ENCODE measurements around the gene NIPSNAP2. TPM values are rescaled to one million over a fixed set of nuclear protein-coding genes. Genes with fewer than 3 reads are reported as not detected.
A peak's percentile ranks its signal among the peaks of the same experiment; 100 is the strongest.

Gene NIPSNAP2
- total RNA-seq, 1 experiment from 2014 or later: 38.5 TPM

GRCh38 chr7:56023500-56023899 is 59.1 kb downstream of the NIPSNAP2 start (continued):
- TF ChIP-seq, protein P1, sequence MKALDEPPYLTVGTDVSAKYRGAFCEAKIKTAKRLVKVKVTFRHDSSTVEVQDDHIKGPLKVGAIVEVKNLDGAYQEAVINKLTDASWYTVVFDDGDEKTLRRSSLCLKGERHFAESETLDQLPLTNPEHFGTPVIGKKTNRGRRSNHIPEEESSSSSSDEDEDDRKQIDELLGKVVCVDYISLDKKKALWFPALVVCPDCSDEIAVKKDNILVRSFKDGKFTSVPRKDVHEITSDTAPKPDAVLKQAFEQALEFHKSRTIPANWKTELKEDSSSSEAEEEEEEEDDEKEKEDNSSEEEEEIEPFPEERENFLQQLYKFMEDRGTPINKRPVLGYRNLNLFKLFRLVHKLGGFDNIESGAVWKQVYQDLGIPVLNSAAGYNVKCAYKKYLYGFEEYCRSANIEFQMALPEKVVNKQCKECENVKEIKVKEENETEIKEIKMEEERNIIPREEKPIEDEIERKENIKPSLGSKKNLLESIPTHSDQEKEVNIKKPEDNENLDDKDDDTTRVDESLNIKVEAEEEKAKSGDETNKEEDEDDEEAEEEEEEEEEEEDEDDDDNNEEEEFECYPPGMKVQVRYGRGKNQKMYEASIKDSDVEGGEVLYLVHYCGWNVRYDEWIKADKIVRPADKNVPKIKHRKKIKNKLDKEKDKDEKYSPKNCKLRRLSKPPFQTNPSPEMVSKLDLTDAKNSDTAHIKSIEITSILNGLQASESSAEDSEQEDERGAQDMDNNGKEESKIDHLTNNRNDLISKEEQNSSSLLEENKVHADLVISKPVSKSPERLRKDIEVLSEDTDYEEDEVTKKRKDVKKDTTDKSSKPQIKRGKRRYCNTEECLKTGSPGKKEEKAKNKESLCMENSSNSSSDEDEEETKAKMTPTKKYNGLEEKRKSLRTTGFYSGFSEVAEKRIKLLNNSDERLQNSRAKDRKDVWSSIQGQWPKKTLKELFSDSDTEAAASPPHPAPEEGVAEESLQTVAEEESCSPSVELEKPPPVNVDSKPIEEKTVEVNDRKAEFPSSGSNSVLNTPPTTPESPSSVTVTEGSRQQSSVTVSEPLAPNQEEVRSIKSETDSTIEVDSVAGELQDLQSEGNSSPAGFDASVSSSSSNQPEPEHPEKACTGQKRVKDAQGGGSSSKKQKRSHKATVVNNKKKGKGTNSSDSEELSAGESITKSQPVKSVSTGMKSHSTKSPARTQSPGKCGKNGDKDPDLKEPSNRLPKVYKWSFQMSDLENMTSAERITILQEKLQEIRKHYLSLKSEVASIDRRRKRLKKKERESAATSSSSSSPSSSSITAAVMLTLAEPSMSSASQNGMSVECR (CRISPR knock-in tag; IDR thresholded peaks at IDR 0.05; ENCODE audit: borderline replicate concordance): no peak
- TF ChIP-seq NR2C2 (CRISPR knock-in tag; IDR thresholded peaks at IDR 0.05) (no peak), ZNF263 (CRISPR knock-in tag; IDR thresholded peaks at IDR 0.05; ENCODE audit: low read depth) (no peak), ZBTB43 (CRISPR knock-in tag; IDR thresholded peaks at IDR 0.05) (no peak)

GRCh38 chr7:56026538-56026937 is 62.2 kb downstream of the NIPSNAP2 start:
- ATAC-seq (no peak), DNase-seq (ENCODE audit: low spot score) (no peak)
- Mint-ChIP-seq H3K27ac (peak overlapping the region; percentile 81), H3K9me3 (no peaks in the 10 kb centered on the region), H3K27me3 (ENCODE audit: low read depth) (no peaks in the 10 kb centered on the region), H3K4me1 (0 out of 2 replicates have a peak, but pooled peaks cover under 1% of the 10 kb centered on the region), H3K36me3 (peaks cover 41% of the 10 kb centered on the region), H3K4me3 (no peak overlapping the region)
- TF ChIP-seq, protein P1 (CRISPR knock-in tag; IDR thresholded peaks at IDR 0.05; ENCODE audit: borderline replicate concordance): no peak
- no peak for TF ChIP-seq ZNF671 (CRISPR knock-in tag; IDR thresholded peaks at IDR 0.05)
- TF ChIP-seq GABPB1 (CRISPR knock-in tag; IDR thresholded peaks at IDR 0.05): no peak
- no peak for TF ChIP-seq NR3C1 (CRISPR knock-in tag; conservative IDR thresholded peaks at IDR 0.05; ENCODE audit: low read depth)
- TF ChIP-seq, protein P2, sequence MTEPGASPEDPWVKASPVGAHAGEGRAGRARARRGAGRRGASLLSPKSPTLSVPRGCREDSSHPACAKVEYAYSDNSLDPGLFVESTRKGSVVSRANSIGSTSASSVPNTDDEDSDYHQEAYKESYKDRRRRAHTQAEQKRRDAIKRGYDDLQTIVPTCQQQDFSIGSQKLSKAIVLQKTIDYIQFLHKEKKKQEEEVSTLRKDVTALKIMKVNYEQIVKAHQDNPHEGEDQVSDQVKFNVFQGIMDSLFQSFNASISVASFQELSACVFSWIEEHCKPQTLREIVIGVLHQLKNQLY (CRISPR knock-in tag; IDR thresholded peaks at IDR 0.05): no peak
- no peak for TF ChIP-seq ZNF219 (CRISPR knock-in tag; IDR thresholded peaks at IDR 0.05; ENCODE audit: borderline replicate concordance)
- no peak for TF ChIP-seq NFATC4 (CRISPR knock-in tag; IDR thresholded peaks at IDR 0.05)
- no peak for TF ChIP-seq ZNF396 (CRISPR knock-in tag; IDR thresholded peaks at IDR 0.05; ENCODE audit: borderline replicate concordance)
- TF ChIP-seq, protein P3, sequence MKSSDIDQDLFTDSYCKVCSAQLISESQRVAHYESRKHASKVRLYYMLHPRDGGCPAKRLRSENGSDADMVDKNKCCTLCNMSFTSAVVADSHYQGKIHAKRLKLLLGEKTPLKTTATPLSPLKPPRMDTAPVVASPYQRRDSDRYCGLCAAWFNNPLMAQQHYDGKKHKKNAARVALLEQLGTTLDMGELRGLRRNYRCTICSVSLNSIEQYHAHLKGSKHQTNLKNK (CRISPR knock-in tag; IDR thresholded peaks at IDR 0.05): no peak
- ChIA-PET CTCF (no interaction called here), POLR2A (interaction anchor here (1.9 kb wide), 1 partner anchor 13 kb away, joined by 4 read pairs; no protein-coding TSS in a partner anchor)
